Measurements from ENCODE around the gene ABCA4.

Gene ABCA4

GRCh38 chr1:94113589-94114226, 7.2 kb downstream of the ABCA4 start:
- H2AK5ac ChIP-seq (ENCODE audit: low read depth, low read length): no peak overlapping the region
- H3K79me1 ChIP-seq (ENCODE audit: low read depth, low read length): no peaks in the 10 kb centered on the region
- no peak overlapping the region for H3K23ac ChIP-seq (ENCODE audit: low read depth, low read length, poor library complexity)
- H3K4ac ChIP-seq (ENCODE audit: low read length): no peak overlapping the region
- H2BK12ac ChIP-seq (ENCODE audit: low read length): no peak overlapping the region
- no peak overlapping the region for H4K8ac ChIP-seq (ENCODE audit: low read depth, low read length)
- H3K36me3 ChIP-seq (replicated peaks in 1 of 2; ENCODE audit: control insufficient read depth in 2 of 2, insufficient read depth in 2 of 2, low read length in 2 of 2): no peaks in the 10 kb centered on the region
- no peak overlapping the region for H2BK120ac ChIP-seq (ENCODE audit: low read depth, low read length)
- no peaks in the 10 kb centered on the region for H3K27me3 ChIP-seq (ENCODE audit: control insufficient read depth in 3 of 3, insufficient read depth in 3 of 3, low read depth in 1 of 3, low read length in 3 of 3)
- no peak overlapping the region for H3K4me3 ChIP-seq (ENCODE audit: low read length in 2 of 2)
- H2BK5ac ChIP-seq (ENCODE audit: low read length): no peak overlapping the region
- no peak overlapping the region for H3K14ac ChIP-seq (ENCODE audit: low read length)
- no peak for DNase-seq (ENCODE audit: low spot score)
- peak overlapping the region; percentile 23 for H2AFZ ChIP-seq (ENCODE audit: low read length)
- WGBS, 2 donors (ENCODE audit: extremely low coverage in 2 of 2, insufficient read length in 2 of 2, insufficient replicate concordance in 1 of 2): no CpG with 5 or more reads among the region's 2 CpGs
- no peak overlapping the region for H3K18ac ChIP-seq (ENCODE audit: low read length)
- no peaks in the 10 kb centered on the region for H3K9me3 ChIP-seq (replicated peaks in 1 of 2; ENCODE audit: control insufficient read depth in 2 of 2, insufficient read depth in 1 of 2, low read depth in 1 of 2, low read length in 2 of 2)
- no peak overlapping the region for H2BK15ac ChIP-seq (ENCODE audit: low read length)
- peaks cover 16 to 25% of the 10 kb centered on the region in 2 donors for H3K4me1 ChIP-seq (ENCODE audit: control insufficient read depth in 2 of 2, insufficient read depth in 1 of 2, low read depth in 1 of 2, low read length in 2 of 2)
- H3K9ac ChIP-seq (ENCODE audit: low read depth, low read length, poor library complexity): no peak overlapping the region
- H3K27ac ChIP-seq (replicated peaks; ENCODE audit: low read length): no peak overlapping the region
- no peak overlapping the region for H3K4me2 ChIP-seq (ENCODE audit: insufficient read depth, low read length, poor library complexity, severe bottlenecking)
- no peak overlapping the region for H4K91ac ChIP-seq (ENCODE audit: low read depth, low read length, poor library complexity)

- Histone ChIP-seq H2BK15ac (ENCODE audit: low read length) (no peak overlapping the region), H3K9me3 (replicated peaks in 1 of 2; ENCODE audit: control insufficient read depth in 2 of 2, insufficient read depth in 1 of 2, low read depth in 1 of 2, low read length in 2 of 2) (peaks cover 0 to 2% of the 10 kb centered on the region in 2 donors), H3K27ac (replicated peaks; ENCODE audit: low read length) (no peak overlapping the region), H3K36me3 (replicated peaks in 1 of 2; ENCODE audit: control insufficient read depth in 2 of 2, insufficient read depth in 2 of 2, low read length in 2 of 2) (no peaks in the 10 kb centered on the region), H3K79me1 (ENCODE audit: low read depth, low read length) (no peaks in the 10 kb centered on the region), H2AK5ac (ENCODE audit: low read depth, low read length) (no peak overlapping the region), H2AFZ (ENCODE audit: low read length) (no peak overlapping the region), H3K4me1 (ENCODE audit: control insufficient read depth in 2 of 2, insufficient read depth in 1 of 2, low read depth in 1 of 2, low read length in 2 of 2) (peaks cover 10 to 15% of the 10 kb centered on the region in 2 donors), H2BK12ac (ENCODE audit: low read length) (peak overlapping the region; percentile 48), H4K91ac (ENCODE audit: low read depth, low read length, poor library complexity) (no peak overlapping the region), H3K14ac (ENCODE audit: low read length) (no peak overlapping the region), H2BK5ac (ENCODE audit: low read length) (no peak overlapping the region), H3K4me2 (ENCODE audit: insufficient read depth, low read length, poor library complexity, severe bottlenecking) (no peak overlapping the region), H4K8ac (ENCODE audit: low read depth, low read length) (no peak overlapping the region), H3K27me3 (ENCODE audit: control insufficient read depth in 3 of 3, insufficient read depth in 3 of 3, low read depth in 1 of 3, low read length in 3 of 3) (peaks cover 0 to 2% (median 0%) of the 10 kb centered on the region in 3 experiments), H3K4me3 (ENCODE audit: low read length in 2 of 2) (no peak overlapping the region), H2BK120ac (ENCODE audit: low read depth, low read length) (no peak overlapping the region), H3K9ac (ENCODE audit: low read depth, low read length, poor library complexity) (no peak overlapping the region), H3K23ac (ENCODE audit: low read depth, low read length, poor library complexity) (peak overlapping the region; percentile 8), H3K4ac (ENCODE audit: low read length) (no peak overlapping the region), H3K18ac (ENCODE audit: low read length) (no peak overlapping the region)
- no peak for DNase-seq (ENCODE audit: low spot score)
- WGBS, 2 donors (ENCODE audit: extremely low coverage in 2 of 2, insufficient read length in 2 of 2, insufficient replicate concordance in 1 of 2): no CpG with 5 or more reads among the region's 9 CpGs
These were observed 9.1 kb downstream of the ABCA4 start for GRCh38 chr1:94111879-94112278.

- H3K36me3 ChIP-seq (replicated peaks in 1 of 2; ENCODE audit: control insufficient read depth in 2 of 2, insufficient read depth in 2 of 2, low read length in 2 of 2): no peaks in the 10 kb centered on the region
- no CpG with 5 or more reads among the region's 10 CpGs for WGBS, 2 donors (ENCODE audit: extremely low coverage in 2 of 2, insufficient read length in 2 of 2, insufficient replicate concordance in 1 of 2)
- H3K4ac ChIP-seq (ENCODE audit: low read length): no peak overlapping the region
- no peak overlapping the region for H2BK12ac ChIP-seq (ENCODE audit: low read length)
- DNase-seq (ENCODE audit: low spot score): no peak
- peak overlapping the region; percentile 15 for H3K18ac ChIP-seq (ENCODE audit: low read length)
- H4K8ac ChIP-seq (ENCODE audit: low read depth, low read length): no peak overlapping the region
- H3K9me3 ChIP-seq (replicated peaks in 1 of 2; ENCODE audit: control insufficient read depth in 2 of 2, insufficient read depth in 1 of 2, low read depth in 1 of 2, low read length in 2 of 2): peaks cover 0 to 2% of the 10 kb centered on the region in 2 donors
- no peak overlapping the region for H2BK120ac ChIP-seq (ENCODE audit: low read depth, low read length)
- no peak overlapping the region for H4K91ac ChIP-seq (ENCODE audit: low read depth, low read length, poor library complexity)
- no peak overlapping the region for H3K4me3 ChIP-seq (ENCODE audit: low read length in 2 of 2)
- no peak overlapping the region for H3K23ac ChIP-seq (ENCODE audit: low read depth, low read length, poor library complexity)
- H3K79me1 ChIP-seq (ENCODE audit: low read depth, low read length): no peaks in the 10 kb centered on the region
- no peak overlapping the region for H2AK5ac ChIP-seq (ENCODE audit: low read depth, low read length)
- H3K4me2 ChIP-seq (ENCODE audit: insufficient read depth, low read length, poor library complexity, severe bottlenecking): no peak overlapping the region
- peaks cover 7 to 9% of the 10 kb centered on the region in 2 donors for H3K4me1 ChIP-seq (ENCODE audit: control insufficient read depth in 2 of 2, insufficient read depth in 1 of 2, low read depth in 1 of 2, low read length in 2 of 2)
- H2BK15ac ChIP-seq (ENCODE audit: low read length): peak overlapping the region; percentile 8
- H3K14ac ChIP-seq (ENCODE audit: low read length): no peak overlapping the region
- H3K9ac ChIP-seq (ENCODE audit: low read depth, low read length, poor library complexity): no peak overlapping the region
- no peak overlapping the region for H3K27ac ChIP-seq (replicated peaks; ENCODE audit: low read length)
- peaks cover 0 to 2% (median 0%) of the 10 kb centered on the region in 3 experiments for H3K27me3 ChIP-seq (ENCODE audit: control insufficient read depth in 3 of 3, insufficient read depth in 3 of 3, low read depth in 1 of 3, low read length in 3 of 3)
- H2BK5ac ChIP-seq (ENCODE audit: low read length): no peak overlapping the region
- H2AFZ ChIP-seq (ENCODE audit: low read length): no peak overlapping the region
These were observed 9.8 kb downstream of the ABCA4 start for GRCh38 chr1:94110946-94111740.

GRCh38 chr1:94110021-94110761, 10.8 kb downstream of the ABCA4 start:
- no peak for DNase-seq (ENCODE audit: low spot score)
- Histone ChIP-seq H2BK5ac (ENCODE audit: low read length) (no peak overlapping the region), H3K23ac (ENCODE audit: low read depth, low read length, poor library complexity) (no peak overlapping the region), H2BK12ac (ENCODE audit: low read length) (no peak overlapping the region), H2AFZ (ENCODE audit: low read length) (no peak overlapping the region), H3K79me1 (ENCODE audit: low read depth, low read length) (no peaks in the 10 kb centered on the region), H3K18ac (ENCODE audit: low read length) (no peak overlapping the region), H3K14ac (ENCODE audit: low read length) (no peak overlapping the region), H2BK120ac (ENCODE audit: low read depth, low read length) (no peak overlapping the region), H3K4me3 (ENCODE audit: low read length in 2 of 2) (no peak overlapping the region), H3K9me3 (replicated peaks in 1 of 2; ENCODE audit: control insufficient read depth in 2 of 2, insufficient read depth in 1 of 2, low read depth in 1 of 2, low read length in 2 of 2) (peaks cover 0 to 2% of the 10 kb centered on the region in 2 donors), H4K91ac (ENCODE audit: low read depth, low read length, poor library complexity) (no peak overlapping the region), H2AK5ac (ENCODE audit: low read depth, low read length) (no peak overlapping the region), H3K4me1 (ENCODE audit: control insufficient read depth in 2 of 2, insufficient read depth in 1 of 2, low read depth in 1 of 2, low read length in 2 of 2) (peaks cover 6 to 11% of the 10 kb centered on the region in 2 donors), H3K36me3 (replicated peaks in 1 of 2; ENCODE audit: control insufficient read depth in 2 of 2, insufficient read depth in 2 of 2, low read length in 2 of 2) (no peaks in the 10 kb centered on the region), H3K27ac (replicated peaks; ENCODE audit: low read length) (no peak overlapping the region), H2BK15ac (ENCODE audit: low read length) (no peak overlapping the region), H3K4ac (ENCODE audit: low read length) (no peak overlapping the region), H3K9ac (ENCODE audit: low read depth, low read length, poor library complexity) (no peak overlapping the region), H3K4me2 (ENCODE audit: insufficient read depth, low read length, poor library complexity, severe bottlenecking) (no peak overlapping the region), H3K27me3 (ENCODE audit: control insufficient read depth in 3 of 3, insufficient read depth in 3 of 3, low read depth in 1 of 3, low read length in 3 of 3) (peaks cover 0 to 2% (median 0%) of the 10 kb centered on the region in 3 experiments), H4K8ac (ENCODE audit: low read depth, low read length) (no peak overlapping the region)
- WGBS, 2 donors (ENCODE audit: extremely low coverage in 2 of 2, insufficient read length in 2 of 2, insufficient replicate concordance in 1 of 2): no CpG with 5 or more reads among the region's 4 CpGs

All from neuronal stem cell (in vitro differentiated cells).